H9 (cell line): Measurements from ENCODE around the gene FREY1. TPM values are rescaled to one million over a fixed set of nuclear protein-coding genes. Genes with fewer than 3 reads are reported as not detected.

ENCODE experiments used
- DNase-seq: peaks from one replicate; pipeline ENCODE4 v3.0.0-alpha.2; 2017
- H2AFZ ChIP-seq: one replicate; pipeline ENCODE4 v1.6.1; 2013; ENCODE audit warnings: mild to moderate bottlenecking, low read length, control low read depth, moderate library complexity
- H2AK5ac ChIP-seq: 2 replicates; pipeline ENCODE4 v1.6.1; 2013; ENCODE audit warnings: low read length, control low read depth, mixed read lengths; ENCODE audit not compliant: insufficient read length
- H2BK120ac ChIP-seq: one replicate; pipeline ENCODE4 v1.6.1; 2013; ENCODE audit warnings: low read depth, mild to moderate bottlenecking, low read length, control low read depth, inconsistent platforms; ENCODE audit not compliant: poor library complexity, severe bottlenecking
- H2BK12ac ChIP-seq: 2 replicates; pipeline ENCODE4 v1.6.1; 2013; ENCODE audit warnings: low read length, control low read depth, mixed read lengths, low read depth; ENCODE audit not compliant: insufficient read length
- H2BK15ac ChIP-seq: 2 replicates; pipeline ENCODE4 v1.6.1; 2013; ENCODE audit warnings: low read depth, low read length, control low read depth
- H2BK20ac ChIP-seq: one replicate; pipeline ENCODE4 v1.6.1; 2013; ENCODE audit warnings: low read depth, mild to moderate bottlenecking, low read length, control low read depth, inconsistent platforms; ENCODE audit not compliant: poor library complexity, severe bottlenecking
- H2BK5ac ChIP-seq: 2 replicates; pipeline ENCODE4 v1.6.1; 2013; ENCODE audit warnings: low read length, control low read depth, mixed read lengths; ENCODE audit not compliant: insufficient read length
- H3K14ac ChIP-seq: 2 replicates; pipeline ENCODE4 v1.6.1; 2013; ENCODE audit warnings: low read length, control low read depth; ENCODE audit not compliant: insufficient read depth
- H3K18ac ChIP-seq: 2 replicates; pipeline ENCODE4 v1.6.1; 2013; ENCODE audit warnings: low read depth, mild to moderate bottlenecking, mixed read lengths, low read length, control low read depth; ENCODE audit not compliant: insufficient read length
- H3K23ac ChIP-seq: 2 replicates; pipeline ENCODE4 v1.6.1; 2013; ENCODE audit warnings: low read length, control low read depth, mixed read lengths, low read depth; ENCODE audit not compliant: insufficient read length
- H3K23me2 ChIP-seq: 2 replicates; pipeline ENCODE4 v1.6.1; 2013; ENCODE audit warnings: low read depth, mild to moderate bottlenecking, mixed read lengths, low read length, control low read depth; ENCODE audit not compliant: insufficient read length, poor library complexity, severe bottlenecking
- H3K27ac ChIP-seq: 2 replicates; pipeline ENCODE4 v1.5.1; 2013; ENCODE audit warnings: low read length, control low read depth, mixed read lengths, low read depth; ENCODE audit not compliant: insufficient read length
- H3K27me3 ChIP-seq: 2 replicates; pipeline ENCODE4 v1.6.1; 2013; ENCODE audit warnings: low read length, control low read depth, inconsistent platforms; ENCODE audit not compliant: insufficient read depth
- H3K4ac ChIP-seq: 2 replicates; pipeline ENCODE4 v1.6.1; 2013; ENCODE audit warnings: low read depth, mild to moderate bottlenecking, control low read depth, inconsistent platforms, low read length, moderate library complexity
- H3K4me1 ChIP-seq: 2 replicates; pipeline ENCODE4 v1.6.1; 2013; ENCODE audit warnings: low read length, control low read depth, inconsistent platforms; ENCODE audit not compliant: insufficient read depth
- H3K4me2 ChIP-seq: 2 replicates; pipeline ENCODE4 v1.6.1; 2013; ENCODE audit warnings: low read length, control low read depth, mixed read lengths; ENCODE audit not compliant: insufficient read length, insufficient read depth
- H3K56ac ChIP-seq: 2 replicates; pipeline ENCODE4 v1.6.1; 2013; ENCODE audit warnings: low read depth, mild to moderate bottlenecking, mixed read lengths, low read length, control low read depth; ENCODE audit not compliant: insufficient read length
- H3K79me1 ChIP-seq: 2 replicates; pipeline ENCODE4 v1.6.1; 2013; ENCODE audit warnings: low read depth, mild to moderate bottlenecking, moderate library complexity, low read length, control low read depth, inconsistent platforms; ENCODE audit not compliant: insufficient read depth, poor library complexity, severe bottlenecking
- H3K79me2 ChIP-seq: 2 replicates; pipeline ENCODE4 v1.6.1; 2013; ENCODE audit warnings: low read length, control low read depth, inconsistent platforms; ENCODE audit not compliant: insufficient read depth
- H3K9ac ChIP-seq: 2 replicates; pipeline ENCODE4 v1.6.1; 2013; ENCODE audit warnings: low read length, control low read depth, mixed read lengths; ENCODE audit not compliant: insufficient read length; ENCODE audit errors: extremely low read depth
- H3K9me3 ChIP-seq: one replicate; pipeline ENCODE4 v1.6.1; 2013; ENCODE audit warnings: low read depth, low read length, inconsistent platforms; ENCODE audit not compliant: control insufficient read depth
- H3T11ph ChIP-seq: one replicate; pipeline ENCODE4 v1.6.1; 2013; ENCODE audit warnings: mild to moderate bottlenecking, low read length, control low read depth, inconsistent platforms
- H4K20me1 ChIP-seq: one replicate; pipeline ENCODE4 v1.6.1; 2013; ENCODE audit not compliant: control insufficient read depth, insufficient read length, insufficient read depth
- H4K5ac ChIP-seq: 2 replicates; pipeline ENCODE4 v1.6.1; 2013; ENCODE audit warnings: low read depth, mild to moderate bottlenecking, mixed read lengths, low read length, control low read depth; ENCODE audit not compliant: insufficient read length
- H4K8ac ChIP-seq: replicated peaks from 2 replicates; pipeline ENCODE4 v1.6.1; 2013; ENCODE audit warnings: low read length, control low read depth, mixed read lengths, low read depth; ENCODE audit not compliant: insufficient read length
- H4K91ac ChIP-seq: 2 replicates; pipeline ENCODE4 v1.6.1; 2013; ENCODE audit warnings: low read depth, mild to moderate bottlenecking, moderate library complexity, mixed read lengths, low read length, control low read depth; ENCODE audit not compliant: insufficient read length
- H3K27ac Mint-ChIP-seq, 3 experiments: 2 replicates in 2 of 3; 3 replicates in 1 of 3; pipeline ENCODE4 v1.8.0; 2020 to 2021; ENCODE audit warnings: mixed read lengths in 3 of 3, mild to moderate bottlenecking in 1 of 3, moderate library complexity in 1 of 3
- H3K27me3 Mint-ChIP-seq: 2 replicates; pipeline ENCODE4 v1.8.0; 2021; ENCODE audit warnings: low read depth, mild to moderate bottlenecking, moderate library complexity, mixed read lengths
- H3K36me3 Mint-ChIP-seq, 3 experiments: 2 replicates in 2 of 3; 3 replicates in 1 of 3; pipeline ENCODE4 v1.8.0; 2020 to 2021; ENCODE audit warnings: low read depth in 3 of 3, mixed read lengths in 3 of 3; ENCODE audit not compliant: insufficient read depth in 1 of 3
- H3K4me1 Mint-ChIP-seq, 2 experiments: 2 replicates each; pipeline ENCODE4 v1.8.0; 2020; ENCODE audit warnings: mixed read lengths in 2 of 2
- H3K4me3 Mint-ChIP-seq, 2 experiments: 2 replicates in 1 of 2; 3 replicates in 1 of 2; pipeline ENCODE4 v1.8.0; 2020 to 2021; ENCODE audit warnings: mild to moderate bottlenecking in 2 of 2, mixed read lengths in 2 of 2, moderate library complexity in 1 of 2
- H3K9me3 Mint-ChIP-seq, 2 experiments: 2 replicates in 1 of 2; 3 replicates in 1 of 2; pipeline ENCODE4 v1.8.0; 2020; ENCODE audit warnings: mild to moderate bottlenecking in 2 of 2, mixed read lengths in 2 of 2, moderate library complexity in 1 of 2
- WGBS: extraction: QIAGEN DNeasy Blood & Tissue Kit; methylation state at CpG from one replicate; pipeline ENCODE4 v1.1.7; 2013; ENCODE audit warnings: missing lambda C conversion rate, low lambda C conversion rate, mixed read lengths; ENCODE audit not compliant: insufficient read length; ENCODE audit errors: extremely low coverage; 5-methylcytosine and 5-hydroxymethylcytosine counted together
- total RNA-seq: library from RNA; stranded (reverse); gene quantifications from 2 replicates; pipeline ENCODE4 v1.2.1, GENCODE V29; 2021
- TF ChIP-seq, protein P1 (sequence below): fragments of 200-600 bp; sonication (generic); conservative IDR thresholded peaks from 3 replicates; pipeline ENCODE4 v1.8.0; 2021; ENCODE audit warnings: antibody characterized with exemption, mild to moderate bottlenecking

FREY1 gene
- total RNA-seq, 1 experiment from 2014 or later, result 2.1 TPM

DNA sequence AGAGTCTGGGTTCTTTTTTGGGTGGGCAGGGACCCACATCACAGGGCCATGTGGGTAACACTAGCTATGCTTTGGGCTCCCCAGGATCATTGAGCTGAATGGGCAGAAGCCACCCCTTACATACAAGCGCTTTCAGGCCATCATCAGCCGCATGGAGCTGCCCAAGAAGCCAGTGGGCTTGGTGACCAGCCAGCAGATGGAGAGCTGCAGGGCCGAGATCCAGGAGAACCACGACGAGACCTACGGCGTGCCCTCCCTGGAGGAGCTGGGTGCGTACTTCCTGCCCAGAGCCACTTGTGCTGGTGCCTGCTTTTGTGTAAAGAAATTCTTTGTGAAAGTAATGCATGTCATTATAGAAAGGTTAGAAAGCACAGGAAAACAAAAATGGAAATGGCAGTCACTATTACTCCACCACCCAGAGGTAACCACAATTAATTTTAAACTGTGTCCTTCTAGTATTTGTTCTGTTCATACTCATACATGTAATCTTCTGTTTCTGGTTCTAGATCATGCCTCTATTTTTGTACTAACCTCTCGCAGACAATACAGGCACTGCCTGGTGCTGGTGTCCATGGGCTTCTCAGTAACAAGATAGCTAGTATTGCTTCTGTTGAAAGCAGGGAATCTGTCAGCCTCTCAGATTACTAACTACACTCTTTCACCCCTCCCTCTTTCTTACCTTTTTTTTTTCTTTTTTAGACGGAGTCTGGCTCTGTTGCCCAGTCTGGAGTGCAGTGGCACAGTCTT lies 46.1 kb downstream of the FREY1 start:
- Mint-ChIP-seq H3K27me3 (no peaks in the 10 kb centered on the region), H3K4me3 (no peak overlapping the region), H3K4me1 (peaks cover 8 to 24% of the 10 kb centered on the region in 2 experiments), H3K27ac (no peak overlapping the region; a peak in 1 of 7 replicates), H3K36me3 (peaks cover 8 to 53% (median 51%) of the 10 kb centered on the region in 3 experiments; a peak in 6 of 7 replicates), H3K9me3 (no peaks in the 10 kb centered on the region)
- no peak overlapping the region for H4K8ac ChIP-seq
- no peak overlapping the region for H3K4me2 ChIP-seq
- peaks cover 4% of the 10 kb centered on the region for H3K4me1 ChIP-seq
- no peaks in the 10 kb centered on the region for H3K9me3 ChIP-seq
- H2BK12ac ChIP-seq, result no peak overlapping the region
- WGBS, result no CpG with 5 or more reads among the region's 10 CpGs
- no peak overlapping the region for H3T11ph ChIP-seq
- no peak for DNase-seq
- no peak overlapping the region for H3K4ac ChIP-seq
- no peak overlapping the region for H2BK120ac ChIP-seq
- H3K23ac ChIP-seq, result no peak overlapping the region
- no peaks in the 10 kb centered on the region for H3K79me1 ChIP-seq
- H3K14ac ChIP-seq, result no peak overlapping the region
- H3K79me2 ChIP-seq, result no peaks in the 10 kb centered on the region
- H4K20me1 ChIP-seq, result no peaks in the 10 kb centered on the region
- H4K5ac ChIP-seq, result no peak overlapping the region
- H3K23me2 ChIP-seq, result no peaks in the 10 kb centered on the region
- H3K27me3 ChIP-seq, result no peaks in the 10 kb centered on the region
- TF ChIP-seq, protein P1, sequence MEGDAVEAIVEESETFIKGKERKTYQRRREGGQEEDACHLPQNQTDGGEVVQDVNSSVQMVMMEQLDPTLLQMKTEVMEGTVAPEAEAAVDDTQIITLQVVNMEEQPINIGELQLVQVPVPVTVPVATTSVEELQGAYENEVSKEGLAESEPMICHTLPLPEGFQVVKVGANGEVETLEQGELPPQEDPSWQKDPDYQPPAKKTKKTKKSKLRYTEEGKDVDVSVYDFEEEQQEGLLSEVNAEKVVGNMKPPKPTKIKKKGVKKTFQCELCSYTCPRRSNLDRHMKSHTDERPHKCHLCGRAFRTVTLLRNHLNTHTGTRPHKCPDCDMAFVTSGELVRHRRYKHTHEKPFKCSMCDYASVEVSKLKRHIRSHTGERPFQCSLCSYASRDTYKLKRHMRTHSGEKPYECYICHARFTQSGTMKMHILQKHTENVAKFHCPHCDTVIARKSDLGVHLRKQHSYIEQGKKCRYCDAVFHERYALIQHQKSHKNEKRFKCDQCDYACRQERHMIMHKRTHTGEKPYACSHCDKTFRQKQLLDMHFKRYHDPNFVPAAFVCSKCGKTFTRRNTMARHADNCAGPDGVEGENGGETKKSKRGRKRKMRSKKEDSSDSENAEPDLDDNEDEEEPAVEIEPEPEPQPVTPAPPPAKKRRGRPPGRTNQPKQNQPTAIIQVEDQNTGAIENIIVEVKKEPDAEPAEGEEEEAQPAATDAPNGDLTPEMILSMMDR, result no peak
- no peak overlapping the region for H2AFZ ChIP-seq
- H4K91ac ChIP-seq, result no peak overlapping the region
- H2AK5ac ChIP-seq, result no peak overlapping the region
- H3K27ac ChIP-seq, result no peak overlapping the region
- no peak overlapping the region for H3K18ac ChIP-seq
- no peak overlapping the region for H2BK15ac ChIP-seq
- no peak overlapping the region for H3K56ac ChIP-seq
- no peak overlapping the region for H3K9ac ChIP-seq
- H2BK20ac ChIP-seq, result no peak overlapping the region
- no peak overlapping the region for H2BK5ac ChIP-seq
